K562 (cell line): ENCODE results near the gene PSAP. TPM values are rescaled to one million over a fixed set of nuclear protein-coding genes. Genes with fewer than 3 reads are reported as not detected.

Source experiments
- ATAC-seq: fragments of 200-7000 bp; cut with Tn5 transposase; 3 replicates; pipeline ENCODE4 v1.9.1; 2020; ENCODE audit warnings: moderate library complexity
- BruUV-seq: library from RNA; stranded (reverse); fragments of 400-500 nt; replicated peaks from 2 replicates; lab custom pipeline; 2021; lab: Mats Ljungman, UMichigan
- CTCF ChIA-PET: fragments of 300-600 bp; formaldehyde crosslinking; extraction: SDS; loops from one replicate; lab custom pipeline; 2021; ENCODE audit warnings: low intra/inter-chr PET ratio; lab: Yijun Ruan, JAX
- POLR2A ChIA-PET: fragments of 300-600, 350-650 bp; sonication (Branson Sonifier 250); formaldehyde crosslinking; extraction: SDS; loops from one replicate; lab custom pipeline; 2021; ENCODE audit warnings: antibody characterized with exemption, inconsistent platforms; lab: Yijun Ruan, JAX
- DNase-seq, 4 experiments: peaks; one replicate each; pipeline versions ENCODE4 v3.0.0 to v3.0.0-alpha.2; 2011 to 2018; ENCODE audit warnings: low spot score in 3 of 4, mixed read lengths in 3 of 4; ENCODE audit errors: extremely low read depth in 1 of 4
- FAIRE-seq: peaks from 2 replicates; lab custom pipeline; 2011; peaks lifted over from hg19 to GRCh38; lab: Jason Lieb, UNC
- H2AFZ ChIP-seq: 2 replicates; pipeline ENCODE4 v1.6.0; 2011; ENCODE audit warnings: low read depth, low read length, control low read depth, inconsistent platforms
- H3K27ac ChIP-seq: fragments of 200-600 bp; 3 replicates; pipeline ENCODE4 v1.8.0; 2011; ENCODE audit warnings: low read depth, mild to moderate bottlenecking, control low read depth, inconsistent platforms, low read length, moderate library complexity, mixed read lengths; ENCODE audit errors: extremely low read depth
- H3K27me3 ChIP-seq, 2 experiments: fragments of 300-600 bp in 1 of 2; 2 replicates in 1 of 2; 3 replicates in 1 of 2; pipeline versions ENCODE4 v1.6.0 to v1.8.0; 2011; ENCODE audit warnings: inconsistent platforms in 2 of 2, low read length in 2 of 2, mild to moderate bottlenecking in 1 of 2, mixed read lengths in 1 of 2, moderate library complexity in 1 of 2; ENCODE audit not compliant: control insufficient read depth in 2 of 2, insufficient read depth in 2 of 2
- H3K36me3 ChIP-seq: fragments of 300-600 bp; 3 replicates; pipeline ENCODE4 v1.8.0; 2011; ENCODE audit warnings: mild to moderate bottlenecking, low read length, inconsistent platforms; ENCODE audit not compliant: control insufficient read depth, insufficient read depth
- H3K4me1 ChIP-seq, 2 experiments: fragments of 200-600 bp in 1 of 2; replicated peaks in 1 of 2; 2 replicates in 1 of 2; 3 replicates in 1 of 2; pipeline versions ENCODE4 v1.5.1 to v1.8.0; 2011; ENCODE audit warnings: inconsistent platforms in 2 of 2, low read length in 2 of 2, mild to moderate bottlenecking in 1 of 2, mixed read lengths in 1 of 2, moderate library complexity in 1 of 2; ENCODE audit not compliant: control insufficient read depth in 2 of 2, insufficient read depth in 2 of 2
- H3K4me2 ChIP-seq: 2 replicates; pipeline ENCODE4 v1.6.1; 2011; ENCODE audit warnings: low read length, control low read depth, inconsistent platforms, mixed read lengths; ENCODE audit not compliant: insufficient read depth
- H3K4me3 ChIP-seq: fragments of 200-600 bp; sonication (generic), shearing (Covaris generic); 2 replicates; pipeline ENCODE4 v1.5.1; 2016; ENCODE audit warnings: control low read depth, inconsistent platforms
- H3K79me2 ChIP-seq: fragments of 200-600 bp; 3 replicates; pipeline ENCODE4 v1.8.0; 2011; ENCODE audit warnings: low read length, inconsistent platforms; ENCODE audit not compliant: control insufficient read depth, insufficient read depth
- H3K9ac ChIP-seq, 2 experiments: 2 replicates each; pipeline versions ENCODE4 v1.6.0 to v1.6.1; 2011; ENCODE audit warnings: low read depth in 2 of 2, low read length in 2 of 2, control low read depth in 1 of 2, inconsistent platforms in 1 of 2, mild to moderate bottlenecking in 1 of 2, mixed read lengths in 1 of 2; ENCODE audit not compliant: insufficient read depth in 1 of 2
- H3K9me1 ChIP-seq: one replicate; pipeline ENCODE4 v1.6.0; 2011; ENCODE audit warnings: inconsistent platforms, mild to moderate bottlenecking, low read length, moderate library complexity; ENCODE audit not compliant: control insufficient read depth, insufficient read depth
- H3K9me3 ChIP-seq: replicated peaks from 2 replicates; pipeline ENCODE4 v1.5.1; 2011; ENCODE audit warnings: low read depth, low read length, inconsistent platforms; ENCODE audit not compliant: control insufficient read depth, insufficient read depth
- H4K20me1 ChIP-seq: replicated peaks from 2 replicates; pipeline ENCODE4 v1.6.1; 2011; ENCODE audit warnings: low read length, inconsistent platforms, mixed read lengths; ENCODE audit not compliant: control insufficient read depth, insufficient read depth
- BRCA1 ChIP-seq, 2 experiments: fragments of 450-650 bp in 1 of 2; sonication (generic) in 1 of 2; formaldehyde crosslinking in 1 of 2; IDR thresholded peaks; 2 replicates each; pipeline versions ENCODE4 v1.5.0 to v1.6.1; 2017 to 2020; ENCODE audit warnings: mild to moderate bottlenecking in 1 of 2, missing genetic modification reagents in 1 of 2
- CBX5 ChIP-seq: IDR thresholded peaks from 2 replicates; pipeline ENCODE4 v1.6.1; 2014; ENCODE audit warnings: low read depth, borderline replicate concordance
- CREM ChIP-seq: IDR thresholded peaks from 2 replicates; pipeline ENCODE4 v1.6.1; 2014; ENCODE audit warnings: antibody characterized with exemption, low read depth
- FIP1L1 ChIP-seq: fragments of 200-400 bp; formaldehyde crosslinking; IDR thresholded peaks from 2 replicates; pipeline ENCODE4 v1.6.1; 2018; ENCODE audit warnings: mild to moderate bottlenecking, low read depth, low read length; ENCODE audit not compliant: poor library complexity, severe bottlenecking
- ILK ChIP-seq: fragments of 450-650 bp; IDR thresholded peaks from 2 replicates; pipeline ENCODE4 v1.6.1; 2016; ENCODE audit warnings: missing genetic modification characterization, low read depth, mild to moderate bottlenecking, missing compliant biosample characterization, moderate library complexity, borderline replicate concordance
- POLR3G ChIP-seq: IDR thresholded peaks from 2 replicates; pipeline ENCODE4 v1.6.1; 2011; ENCODE audit not compliant: insufficient read length, insufficient replicate concordance; ENCODE audit errors: extremely low read depth
- RFX1 ChIP-seq: fragments of 450-650 bp; IDR thresholded peaks from 2 replicates; pipeline ENCODE4 v1.6.1; 2016; ENCODE audit warnings: mild to moderate bottlenecking, moderate library complexity
- RNF2 ChIP-seq: sonication (generic); IDR thresholded peaks from 2 replicates; pipeline ENCODE4 v1.6.1; 2016
- TSC22D4 ChIP-seq: fragments of 450-650 bp; IDR thresholded peaks from 2 replicates; pipeline ENCODE4 v1.6.1; 2016; ENCODE audit warnings: missing genetic modification characterization, missing biosample characterization, control low read depth
- ZFX ChIP-seq: sonication (generic); formaldehyde crosslinking; IDR thresholded peaks from 2 replicates; pipeline ENCODE4 v1.8.0; 2022; ENCODE audit warnings: mild to moderate bottlenecking, missing genetic modification reagents, moderate library complexity
- ZNF24 ChIP-seq: fragments of 450-650 bp; IDR thresholded peaks from 2 replicates; pipeline ENCODE4 v1.6.1; 2016
- ZNF561 ChIP-seq: fragments of 450-650 bp; formaldehyde crosslinking; conservative IDR thresholded peaks from 2 replicates; pipeline ENCODE4 v1.4.0; 2020; ENCODE audit warnings: mild to moderate bottlenecking, moderate library complexity
- ZNF696 ChIP-seq: fragments of 250-450 bp; sonication (Bioruptor Pico); conservative IDR thresholded peaks from 2 replicates; pipeline ENCODE4 v1.4.0; 2020; ENCODE audit warnings: mild to moderate bottlenecking, moderate library complexity
- WGBS: fragments of 100-300 bp; shearing (Covaris generic); methylation state at CpG from one replicate; pipeline ENCODE4 v1.1.6; 2016; ENCODE audit warnings: low coverage, mixed read lengths; ENCODE audit not compliant: insufficient coverage; ENCODE audit errors: missing lambda C conversion rate; 5-methylcytosine and 5-hydroxymethylcytosine counted together
- in situ Hi-C: fragments of 300-500 bp; cut with MboI; formaldehyde crosslinking; loops from 4 replicates; pipeline ENCODE4 v1.15.0; 2018; ENCODE audit warnings: inconsistent platforms, mixed read lengths
- intact Hi-C: fragments of 100-400 bp; cut with micrococcal nuclease; formaldehyde crosslinking; loops from 2 replicates; pipeline ENCODE4 v1.14.2; 2022
- polyA plus RNA-seq, 8 experiments: library from polyadenylated mRNA; depleted of rRNA in 4 of 8; stranded (reverse) in 5 of 8; unstranded in 3 of 8; fragments of >200 nt; fragmentation: Nextera tagmentation in 2 of 8; fragmentation: Illumina TruSeq in 1 of 8; extraction: Ambion mirVana in 2 of 8; extraction: Trizol in 1 of 8; gene quantifications; 2 replicates each; pipeline versions ENCODE4 v1.2.1 to v1.2.3, GENCODE V29; 2011 to 2014; ENCODE audit warnings: inconsistent platforms in 1 of 8, missing spikeins in 1 of 8
- total RNA-seq, 7 experiments: library from RNA; depleted of rRNA in 6 of 7; stranded (reverse); fragments of >200 nt in 6 of 7; fragmentation: Illumina TruSeq in 2 of 7; extraction: Trizol in 2 of 7; gene quantifications; 2 replicates each; pipeline versions ENCODE4 v1.2.1 to v1.2.3, GENCODE V29; 2011 to 2021; ENCODE audit warnings: low replicate concordance in 1 of 7
- TF ChIP-seq, protein P1 (sequence below), 2 experiments: fragments of 450-650 bp in 1 of 2; sonication (generic) in 1 of 2; formaldehyde crosslinking in 1 of 2; IDR thresholded peaks in 1 of 2; conservative IDR thresholded peaks in 1 of 2; 2 replicates each; pipeline versions ENCODE4 v1.6.1 to v1.8.1; 2016 to 2023; ENCODE audit warnings: mild to moderate bottlenecking in 2 of 2, moderate library complexity in 2 of 2, inconsistent platforms in 1 of 2, missing genetic modification reagents in 1 of 2
- TF ChIP-seq, protein P2 (sequence below): fragments of 250-450 bp; sonication (Bioruptor Pico); IDR thresholded peaks from 2 replicates; pipeline ENCODE4 v1.8.0; 2022; ENCODE audit warnings: moderate library complexity, mild to moderate bottlenecking, inconsistent platforms
- TF ChIP-seq, protein P3 (sequence below): sonication (generic); formaldehyde crosslinking; IDR thresholded peaks from 2 replicates; pipeline ENCODE4 v1.5.0; 2020; ENCODE audit warnings: missing genetic modification reagents
- TF ChIP-seq, protein P4 (sequence below): fragments of 450-650 bp; formaldehyde crosslinking; IDR thresholded peaks from 2 replicates; pipeline ENCODE4 v1.4.0; 2022; ENCODE audit warnings: mild to moderate bottlenecking, moderate library complexity
- TF ChIP-seq, protein P5 (sequence below): fragments of 250-450 bp; sonication (Bioruptor Pico); IDR thresholded peaks from 2 replicates; pipeline ENCODE4 v1.5.1; 2021; ENCODE audit warnings: mild to moderate bottlenecking

Gene PSAP
- total and polyA plus RNA-seq, 9 of the 15 experiments (the other 6 are each of a cell fraction or from before 2014, with no cell fraction given) = 245 to 700 (median 429) TPM

DNA sequence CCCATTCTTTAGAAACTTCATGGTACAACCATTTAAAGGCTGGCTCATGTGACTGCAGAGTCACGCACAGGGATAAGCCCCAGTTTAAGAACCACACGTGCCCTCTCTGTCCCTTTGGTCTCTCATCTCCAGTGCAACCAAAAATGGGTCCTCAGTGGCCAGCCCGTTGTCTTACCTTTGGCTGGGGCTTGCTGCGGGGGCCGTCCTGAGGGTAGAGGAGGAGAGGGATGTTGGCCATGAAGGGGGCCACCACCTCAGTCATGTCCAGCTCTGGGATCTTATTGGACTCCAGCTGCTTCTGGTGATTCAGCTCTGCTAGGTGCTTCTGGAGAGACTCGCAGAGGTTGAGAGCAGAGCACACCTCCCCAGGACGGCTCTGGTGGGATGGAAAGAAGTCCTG is 22.3 kb downstream of the PSAP start (continued):
- no peak for TF ChIP-seq RNF2
- TF ChIP-seq, protein P1, sequence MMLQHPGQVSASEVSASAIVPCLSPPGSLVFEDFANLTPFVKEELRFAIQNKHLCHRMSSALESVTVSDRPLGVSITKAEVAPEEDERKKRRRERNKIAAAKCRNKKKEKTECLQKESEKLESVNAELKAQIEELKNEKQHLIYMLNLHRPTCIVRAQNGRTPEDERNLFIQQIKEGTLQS (IDR thresholded peaks at IDR 0.05) = no peak
- TF ChIP-seq, protein P1 (CRISPR knock-in tag; conservative IDR thresholded peaks at IDR 0.05) = no peak

DNA sequence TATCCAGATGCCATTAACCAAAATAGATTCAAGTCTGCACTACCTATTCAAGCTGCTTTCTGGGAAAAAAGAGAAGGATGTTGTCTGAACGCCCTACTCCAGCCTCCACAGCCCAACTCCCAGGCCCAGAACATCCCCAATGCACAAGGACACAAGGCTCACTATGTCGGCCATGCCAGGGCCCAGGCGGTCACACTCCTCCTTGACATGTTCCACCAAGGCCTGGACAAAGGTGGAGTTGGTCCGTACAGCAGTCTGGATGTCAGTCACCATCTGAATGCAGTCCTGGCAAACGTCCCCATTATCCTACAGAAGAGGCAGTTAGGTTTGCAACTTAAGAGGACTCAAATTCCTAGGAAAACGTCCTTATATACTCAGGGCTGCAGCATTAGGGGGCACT is 23.2 kb downstream of the PSAP start:
- no TSS peak for BruUV-seq
- peaks cover 16% of the 10 kb centered on the region; the same call in 1 of the 2 replicates for H4K20me1 ChIP-seq
- ChIA-PET CTCF (no interaction called here), POLR2A (interaction anchor here (0.6 to 4.2 kb wide), 4 partner anchors 9 to 509 kb away, joined by 3 to 31 read pairs (median 4); partner anchors contain the start of gene SLC29A3)
- no peak overlapping the region for H3K4me3 ChIP-seq
- H3K9ac ChIP-seq = no peak overlapping the region
- H3K9me3 ChIP-seq = no peaks in the 10 kb centered on the region
- H3K79me2 ChIP-seq = peaks cover 13% of the 10 kb centered on the region; the same call in 2 of the 3 replicates
- no peak for FAIRE-seq
- ATAC-seq = no peak
- peaks cover 95% of the 10 kb centered on the region for H3K36me3 ChIP-seq
- H3K4me2 ChIP-seq = no peak overlapping the region
- no peaks in the 10 kb centered on the region for H3K27me3 ChIP-seq
- intact Hi-C loops = no loop called here
- no peak overlapping the region for H3K27ac ChIP-seq
- DNase-seq = no peak
- in situ Hi-C loops = no loop called here
- WGBS = 75% methylated on average over 6 of the region's 6 CpGs
- no peaks in the 10 kb centered on the region for H3K9me1 ChIP-seq
- H3K4me1 ChIP-seq = no peaks in the 10 kb centered on the region
- TF ChIP-seq ZNF24 (no peak), POLR3G (no peak), ZNF561 (CRISPR knock-in tag) (no peak), BRCA1 (IDR thresholded peaks at IDR 0.05) (no peak), BRCA1 (CRISPR knock-in tag; IDR thresholded peaks at IDR 0.05) (no peak), ZFX (CRISPR knock-in tag) (no peak), ZNF696 (no peak), ILK (no peak), TSC22D4 (tag) (no peak), RFX1 (no peak), CBX5 (no peak), FIP1L1 (no peak), CREM (no peak)
- TF ChIP-seq, protein P2, sequence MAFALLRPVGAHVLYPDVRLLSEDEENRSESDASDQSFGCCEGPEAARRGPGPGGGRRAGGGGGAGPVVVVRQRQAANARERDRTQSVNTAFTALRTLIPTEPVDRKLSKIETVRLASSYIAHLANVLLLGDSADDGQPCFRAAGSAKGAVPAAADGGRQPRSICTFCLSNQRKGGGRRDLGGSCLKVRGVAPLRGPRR = no peak
- TF ChIP-seq, protein P3, sequence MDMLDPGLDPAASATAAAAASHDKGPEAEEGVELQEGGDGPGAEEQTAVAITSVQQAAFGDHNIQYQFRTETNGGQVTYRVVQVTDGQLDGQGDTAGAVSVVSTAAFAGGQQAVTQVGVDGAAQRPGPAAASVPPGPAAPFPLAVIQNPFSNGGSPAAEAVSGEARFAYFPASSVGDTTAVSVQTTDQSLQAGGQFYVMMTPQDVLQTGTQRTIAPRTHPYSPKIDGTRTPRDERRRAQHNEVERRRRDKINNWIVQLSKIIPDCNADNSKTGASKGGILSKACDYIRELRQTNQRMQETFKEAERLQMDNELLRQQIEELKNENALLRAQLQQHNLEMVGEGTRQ (CRISPR knock-in tag) = no peak
- TF ChIP-seq, protein P4, sequence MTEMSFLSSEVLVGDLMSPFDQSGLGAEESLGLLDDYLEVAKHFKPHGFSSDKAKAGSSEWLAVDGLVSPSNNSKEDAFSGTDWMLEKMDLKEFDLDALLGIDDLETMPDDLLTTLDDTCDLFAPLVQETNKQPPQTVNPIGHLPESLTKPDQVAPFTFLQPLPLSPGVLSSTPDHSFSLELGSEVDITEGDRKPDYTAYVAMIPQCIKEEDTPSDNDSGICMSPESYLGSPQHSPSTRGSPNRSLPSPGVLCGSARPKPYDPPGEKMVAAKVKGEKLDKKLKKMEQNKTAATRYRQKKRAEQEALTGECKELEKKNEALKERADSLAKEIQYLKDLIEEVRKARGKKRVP (CRISPR knock-in tag) = no peak
- TF ChIP-seq, protein P5, sequence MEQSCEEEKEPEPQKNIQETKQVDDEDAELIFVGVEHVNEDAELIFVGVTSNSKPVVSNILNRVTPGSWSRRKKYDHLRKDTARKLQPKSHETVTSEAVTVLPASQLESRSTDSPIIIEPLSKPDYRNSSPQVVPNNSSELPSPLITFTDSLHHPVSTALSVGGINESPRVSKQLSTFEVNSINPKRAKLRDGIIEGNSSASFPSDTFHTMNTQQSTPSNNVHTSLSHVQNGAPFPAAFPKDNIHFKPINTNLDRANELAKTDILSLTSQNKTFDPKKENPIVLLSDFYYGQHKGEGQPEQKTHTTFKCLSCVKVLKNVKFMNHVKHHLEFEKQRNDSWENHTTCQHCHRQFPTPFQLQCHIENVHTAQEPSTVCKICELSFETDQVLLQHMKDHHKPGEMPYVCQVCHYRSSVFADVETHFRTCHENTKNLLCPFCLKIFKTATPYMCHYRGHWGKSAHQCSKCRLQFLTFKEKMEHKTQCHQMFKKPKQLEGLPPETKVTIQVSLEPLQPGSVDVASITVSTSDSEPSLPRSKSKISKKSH (CRISPR knock-in tag) = no peak
- TF ChIP-seq, all 486 proteins: peak for 0
- H2AFZ ChIP-seq = no peak overlapping the region
